HepG2 (cell line): ENCODE data around the gene MPG. TPM values are rescaled to one million over a fixed set of nuclear protein-coding genes. Genes with fewer than 3 reads are reported as not detected.

Source experiments
- NRL ChIP-seq: sonication (generic); formaldehyde crosslinking; IDR thresholded peaks from 2 replicates; pipeline ENCODE4 v1.5.0; 2020; ENCODE audit warnings: missing genetic modification reagents, mild to moderate bottlenecking, moderate library complexity, borderline replicate concordance
- SMARCE1 ChIP-seq: fragments of 450-650 bp; IDR thresholded peaks from 2 replicates; pipeline ENCODE4 v1.6.1; 2017; ENCODE audit warnings: borderline replicate concordance
- STAG1 ChIP-seq: sonication (generic); formaldehyde crosslinking; IDR thresholded peaks from 2 replicates; pipeline ENCODE4 v1.4.0; 2020; ENCODE audit warnings: missing genetic modification reagents
- ZBTB44 ChIP-seq: sonication (generic); formaldehyde crosslinking; IDR thresholded peaks from 2 replicates; pipeline ENCODE4 v1.4.0; 2020; ENCODE audit warnings: missing genetic modification reagents
- ZFP82 ChIP-seq: sonication (generic); formaldehyde crosslinking; IDR thresholded peaks from 2 replicates; pipeline ENCODE4 v1.5.1; 2020; ENCODE audit warnings: mild to moderate bottlenecking, missing genetic modification reagents, borderline replicate concordance
- ZMAT3 ChIP-seq: sonication (generic); formaldehyde crosslinking; conservative IDR thresholded peaks from 2 replicates; pipeline ENCODE4 v1.7.0; 2021; ENCODE audit warnings: missing genetic modification reagents
- ZNF703 ChIP-seq: sonication (generic); formaldehyde crosslinking; IDR thresholded peaks from 2 replicates; pipeline ENCODE4 v1.5.1; 2020; ENCODE audit warnings: missing genetic modification reagents, mild to moderate bottlenecking, moderate library complexity, borderline replicate concordance
- ZNF770 ChIP-seq: sonication (generic); formaldehyde crosslinking; IDR thresholded peaks from 2 replicates; pipeline ENCODE4 v1.5.0; 2020; ENCODE audit warnings: mild to moderate bottlenecking, missing genetic modification reagents
- ZNF800 ChIP-seq: sonication (generic); formaldehyde crosslinking; IDR thresholded peaks from 2 replicates; pipeline ENCODE4 v1.4.0; 2020; ENCODE audit warnings: missing genetic modification reagents
- polyA plus RNA-seq, 8 experiments: library from polyadenylated mRNA; depleted of rRNA in 3 of 8; stranded (reverse) in 7 of 8; unstranded in 1 of 8; fragments of >200 nt; fragmentation: Illumina TruSeq in 4 of 8; extraction: Trizol in 4 of 8; gene quantifications; 2 replicates each; pipeline versions ENCODE4 v1.2.1 to v1.2.3, GENCODE V29; 2011 to 2016; ENCODE audit warnings: low read depth in 4 of 8, missing spikeins in 1 of 8, mixed read lengths in 1 of 8; ENCODE audit not compliant: insufficient read depth in 1 of 8
- total RNA-seq, 5 experiments: library from RNA; depleted of rRNA; stranded (reverse); fragments of >200 nt; fragmentation: Illumina TruSeq; extraction: Trizol; gene quantifications; 2 replicates each; pipeline ENCODE4 v1.2.3, GENCODE V29; 2016; ENCODE audit warnings: low read depth in 1 of 5

The MPG gene
- total and polyA plus RNA-seq, 2 of the 13 experiments (the other 11 are each of a cell fraction or from before 2014, with no cell fraction given) = 59.1 to 62.5 TPM

GRCh38 chr16:105521-105920 is 27.5 kb downstream of the MPG start (continued):
- TF ChIP-seq ZBTB44 (CRISPR knock-in tag) = no peak
- TF ChIP-seq NRL = no peak
- no peak for TF ChIP-seq ZNF703 (CRISPR knock-in tag)
- no peak for TF ChIP-seq ZMAT3 (CRISPR knock-in tag)
- TF ChIP-seq ZFP82 (CRISPR knock-in tag) = no peak
- TF ChIP-seq ZNF770 (CRISPR knock-in tag) = no peak
- no peak for TF ChIP-seq STAG1 (CRISPR knock-in tag)
- no peak for TF ChIP-seq ZNF800 (CRISPR knock-in tag)
- no peak for TF ChIP-seq SMARCE1
